Activated T-helper 9 cell treated with anti-CD3 and anti-CD28 coated beads, Interleukin-2, amount 50 U/mL, for 16 hours (primary cell): ENCODE results near the gene ATP6V0A1.

ENCODE experiments used
- DNase-seq: peaks from one replicate; pipeline ENCODE4 v3.0.0-alpha.2; 2020; ENCODE audit warnings: low read depth

ATP6V0A1 gene

DNA sequence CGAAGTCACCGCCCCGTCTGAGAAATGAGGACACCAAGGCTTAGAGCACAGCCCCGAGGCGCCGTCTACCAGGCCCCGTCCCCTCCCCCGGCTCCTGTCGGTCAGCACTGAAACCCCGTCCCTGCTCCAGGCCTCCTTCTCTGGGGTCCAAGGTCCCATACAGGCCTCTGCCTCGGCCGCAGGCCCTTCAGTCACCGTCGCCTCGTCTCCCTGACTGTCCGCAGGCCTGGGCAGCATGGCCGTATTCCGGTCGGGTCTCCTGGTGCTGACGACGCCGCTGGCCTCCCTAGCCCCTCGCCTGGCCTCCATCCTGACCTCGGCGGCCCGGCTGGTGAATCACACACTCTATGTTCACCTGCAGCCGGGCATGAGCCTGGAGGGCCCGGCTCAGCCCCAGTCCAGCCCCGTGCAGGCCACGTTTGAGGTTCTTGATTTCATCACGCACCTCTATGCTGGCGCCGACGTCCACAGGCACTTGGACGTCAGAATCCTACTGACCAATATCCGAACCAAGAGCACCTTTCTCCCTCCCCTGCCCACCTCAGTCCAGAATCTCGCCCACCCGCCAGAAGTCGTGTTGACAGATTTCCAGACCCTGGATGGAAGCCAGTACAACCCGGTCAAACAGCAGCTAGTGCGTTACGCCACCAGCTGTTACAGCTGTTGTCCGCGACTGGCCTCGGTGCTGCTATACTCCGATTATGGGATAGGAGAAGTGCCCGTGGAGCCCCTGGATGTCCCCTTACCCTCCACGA is 103.9 kb downstream of the ATP6V0A1 start:
- no peak for DNase-seq

DNA sequence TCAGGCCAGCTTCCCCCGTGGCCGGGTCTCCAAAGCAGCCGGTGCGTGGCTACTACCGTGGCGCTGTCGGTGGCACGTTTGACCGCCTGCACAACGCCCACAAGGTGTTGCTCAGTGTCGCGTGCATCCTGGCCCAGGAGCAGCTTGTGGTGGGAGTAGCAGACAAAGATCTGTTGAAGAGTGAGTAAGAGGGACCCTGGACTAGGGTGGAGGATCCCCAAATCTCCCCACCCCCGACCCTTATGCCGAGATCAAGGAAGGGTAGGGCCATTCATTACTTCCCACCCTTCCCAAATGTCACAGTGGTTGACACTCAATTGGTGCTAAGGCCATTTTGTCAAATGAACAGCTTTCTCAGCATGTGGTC is 104.4 kb downstream of the ATP6V0A1 start:
- no peak for DNase-seq

DNA sequence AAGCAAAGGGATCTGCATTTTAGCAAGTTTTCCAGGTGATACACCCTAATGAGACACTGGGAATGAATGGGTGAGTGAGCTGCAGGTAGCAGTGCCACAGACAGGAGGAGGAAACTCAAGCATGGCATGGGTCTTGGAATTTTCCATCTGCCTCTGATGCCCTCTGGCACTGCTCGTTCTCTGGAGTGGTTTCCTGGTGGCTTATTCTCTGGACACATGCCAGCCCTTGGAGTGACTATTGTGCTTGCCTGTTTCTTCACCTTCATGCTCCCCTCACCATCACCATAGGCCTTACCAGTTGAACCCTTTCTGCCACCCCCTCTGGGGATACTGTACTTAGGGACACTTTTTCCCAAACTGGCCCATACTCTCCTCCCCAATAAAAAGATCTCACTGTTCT is 104.9 kb downstream of the ATP6V0A1 start:
- no peak for DNase-seq

DNA sequence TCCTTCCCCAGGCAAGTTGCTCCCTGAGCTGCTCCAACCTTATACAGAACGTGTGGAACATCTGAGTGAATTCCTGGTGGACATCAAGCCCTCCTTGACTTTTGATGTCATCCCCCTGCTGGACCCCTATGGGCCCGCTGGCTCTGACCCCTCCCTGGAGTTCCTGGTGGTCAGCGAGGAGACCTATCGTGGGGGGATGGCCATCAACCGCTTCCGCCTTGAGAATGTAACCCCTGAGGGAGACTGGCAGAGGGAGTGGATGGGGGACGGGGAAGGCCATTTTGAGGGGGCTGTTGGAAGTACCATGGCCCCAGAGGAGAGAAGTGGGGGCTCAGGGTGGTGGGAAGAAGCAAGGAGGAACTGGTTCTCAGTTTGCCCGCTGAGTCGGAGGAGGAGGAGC is 105.3 kb downstream of the ATP6V0A1 start:
- no peak for DNase-seq

DNA sequence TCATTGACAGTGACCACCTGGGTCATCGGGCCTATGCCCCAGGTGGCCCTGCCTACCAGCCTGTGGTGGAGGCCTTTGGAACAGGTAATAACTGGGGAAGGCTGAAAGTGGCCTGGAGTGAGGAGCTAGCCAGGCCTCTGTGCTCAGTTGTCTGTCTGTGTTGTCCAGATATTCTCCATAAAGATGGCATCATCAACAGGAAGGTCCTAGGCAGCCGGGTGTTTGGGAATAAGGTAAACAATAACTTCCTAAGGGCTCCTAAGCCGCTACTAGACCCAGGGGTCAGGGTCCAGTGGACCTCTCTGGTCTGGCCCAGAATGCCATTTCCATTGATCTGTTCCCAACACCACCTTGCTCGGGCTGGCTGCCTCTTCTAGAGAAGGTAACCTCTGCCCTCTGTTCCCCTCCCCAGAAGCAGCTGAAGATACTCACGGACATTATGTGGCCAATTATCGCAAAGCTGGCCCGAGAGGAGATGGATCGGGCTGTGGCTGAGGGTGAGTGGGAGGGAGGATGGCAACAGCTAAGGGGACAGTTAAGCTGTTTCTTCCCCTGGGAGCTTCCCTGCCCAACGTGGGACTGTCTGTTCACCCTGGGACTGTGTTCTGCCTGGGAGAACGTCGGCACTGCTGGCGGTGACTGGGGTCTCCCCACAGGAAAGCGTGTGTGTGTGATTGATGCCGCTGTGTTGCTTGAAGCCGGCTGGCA is 106.3 kb downstream of the ATP6V0A1 start:
- no peak for DNase-seq

DNA sequence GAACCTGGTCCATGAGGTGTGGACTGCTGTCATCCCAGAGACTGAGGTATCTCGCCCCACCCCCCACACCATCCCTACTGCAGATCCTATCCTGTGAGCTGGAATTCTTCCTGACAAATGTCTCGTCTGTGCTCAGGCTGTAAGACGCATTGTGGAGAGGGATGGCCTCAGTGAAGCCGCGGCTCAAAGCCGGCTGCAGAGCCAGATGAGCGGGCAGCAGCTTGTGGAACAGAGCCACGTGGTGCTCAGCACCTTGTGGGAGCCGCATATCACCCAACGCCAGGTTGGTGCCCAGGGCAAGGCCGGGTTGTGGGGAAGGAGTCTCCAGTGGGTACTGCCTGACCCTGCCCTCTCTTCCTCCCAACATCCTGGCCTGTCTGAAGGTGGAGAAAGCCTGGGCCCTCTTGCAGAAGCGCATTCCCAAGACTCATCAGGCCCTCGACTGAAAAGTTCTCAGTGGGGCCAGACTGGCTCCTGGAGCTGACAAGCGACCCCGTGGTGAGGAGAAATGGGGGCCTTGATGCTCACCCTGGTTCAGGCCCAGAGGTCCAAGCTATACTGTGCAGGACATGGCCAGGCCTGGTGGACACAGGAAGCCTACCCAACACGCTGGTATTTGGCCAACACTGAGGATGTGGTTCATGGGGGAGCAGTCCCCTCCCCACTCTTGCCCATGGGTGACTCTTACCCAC is 107.0 kb downstream of the ATP6V0A1 start:
- DNase-seq: no peak

DNA sequence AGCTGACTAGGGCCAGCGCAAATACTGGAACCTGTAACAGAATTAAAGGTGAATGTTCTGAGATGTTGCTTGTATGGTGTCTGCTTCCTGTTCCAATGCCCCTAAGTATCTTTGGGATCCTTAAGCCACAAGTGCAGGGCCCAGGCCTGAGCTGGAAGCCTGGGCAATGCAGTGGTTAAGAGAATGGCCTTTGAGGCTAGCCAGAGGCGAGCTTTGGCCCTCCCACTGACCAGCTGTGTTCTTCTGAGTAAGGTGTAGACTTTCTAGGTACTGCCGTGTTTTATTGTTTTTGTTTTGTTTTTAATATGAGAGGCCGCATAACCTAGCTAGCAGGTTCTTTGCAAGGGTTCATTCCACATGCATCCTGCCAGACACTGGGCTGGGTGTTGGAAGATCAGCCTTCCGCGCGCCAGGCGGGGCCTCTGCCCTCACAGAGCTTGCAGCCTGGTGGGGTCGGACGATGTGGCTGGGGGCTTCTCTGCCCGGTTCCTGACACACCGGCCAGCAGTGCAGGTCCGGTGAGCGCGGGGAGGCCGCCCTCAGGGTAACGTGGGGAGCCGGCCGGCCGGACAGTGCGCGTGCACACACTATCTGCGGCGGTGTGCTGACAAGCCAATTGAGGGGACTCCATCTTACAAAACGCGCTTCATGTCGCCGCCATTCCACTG is 107.7 kb downstream of the ATP6V0A1 start:
- DNase-seq: no peak

DNA sequence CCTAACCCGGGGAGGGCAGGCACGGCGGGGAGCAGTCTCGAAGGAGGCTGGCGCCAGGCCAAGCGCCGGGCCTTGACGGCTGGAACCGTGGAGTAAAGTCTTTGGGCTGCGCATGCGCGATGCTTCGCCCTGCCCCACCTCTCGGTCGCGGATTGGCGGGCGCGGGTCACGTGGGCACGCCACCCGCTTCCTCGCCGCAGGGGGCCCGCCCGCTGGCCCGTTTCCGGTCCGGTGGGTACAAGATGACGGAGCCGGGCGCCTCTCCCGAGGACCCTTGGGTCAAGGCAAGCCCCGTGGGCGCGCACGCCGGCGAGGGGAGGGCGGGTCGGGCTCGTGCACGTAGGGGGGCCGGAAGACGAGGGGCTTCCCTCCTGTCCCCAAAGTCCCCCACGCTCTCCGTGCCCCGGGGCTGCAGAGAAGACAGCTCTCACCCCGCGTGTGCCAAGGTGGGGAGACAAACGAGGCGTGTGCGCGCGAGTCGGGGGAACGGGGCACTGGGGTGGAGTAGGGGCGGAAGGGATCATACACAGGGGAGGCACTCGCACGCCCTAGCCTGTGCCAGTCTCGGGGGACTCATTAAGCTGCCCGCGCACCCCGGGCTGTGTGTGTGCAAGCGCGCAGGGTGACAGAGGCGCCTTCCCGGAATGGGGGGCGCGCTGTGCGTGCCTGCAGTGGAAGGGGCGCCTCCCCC is 108.3 kb downstream of the ATP6V0A1 start, which contains the start of gene MLX:
TSS of gene MLX (plus strand) at position 218 of the 691 bp plus-strand sequence. CDS start at position 243, 25 bp downstream.
- peak; percentile 90 for DNase-seq

DNA sequence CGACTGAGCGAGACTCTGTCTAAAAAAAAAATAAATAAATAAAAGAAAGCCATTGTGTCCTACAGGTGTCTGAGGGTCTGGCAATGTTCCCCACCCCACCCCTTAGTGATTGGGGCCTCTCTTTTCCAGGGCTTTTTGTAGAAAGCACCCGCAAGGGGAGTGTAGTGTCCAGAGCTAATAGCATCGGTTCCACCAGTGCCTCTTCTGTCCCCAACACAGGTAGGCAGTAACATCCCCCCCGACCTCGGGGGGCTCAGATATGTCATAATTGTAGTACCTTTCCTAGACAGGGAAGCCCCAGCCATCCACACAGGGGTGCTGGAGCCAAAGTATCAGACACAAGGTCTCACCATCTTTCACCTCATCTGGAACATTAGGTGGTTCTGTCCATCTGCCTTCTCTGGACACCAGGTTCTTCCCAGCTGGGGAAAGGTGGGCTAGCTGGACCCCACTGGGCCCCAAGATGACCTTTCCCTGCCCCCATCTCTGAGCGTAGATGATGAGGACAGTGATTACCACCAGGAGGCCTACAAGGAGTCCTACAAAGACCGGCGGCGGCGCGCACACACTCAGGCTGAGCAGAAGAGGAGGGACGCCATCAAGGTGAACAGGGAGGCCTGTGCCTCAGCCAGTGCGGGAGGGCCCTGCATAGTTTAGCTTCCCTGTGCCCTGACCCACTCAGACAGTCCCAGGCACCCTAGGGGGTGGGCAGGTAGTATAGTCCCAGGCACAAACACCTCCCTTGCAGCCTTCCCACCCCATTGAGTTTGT is 109.8 kb downstream of the ATP6V0A1 start:
- DNase-seq: no peak

DNA sequence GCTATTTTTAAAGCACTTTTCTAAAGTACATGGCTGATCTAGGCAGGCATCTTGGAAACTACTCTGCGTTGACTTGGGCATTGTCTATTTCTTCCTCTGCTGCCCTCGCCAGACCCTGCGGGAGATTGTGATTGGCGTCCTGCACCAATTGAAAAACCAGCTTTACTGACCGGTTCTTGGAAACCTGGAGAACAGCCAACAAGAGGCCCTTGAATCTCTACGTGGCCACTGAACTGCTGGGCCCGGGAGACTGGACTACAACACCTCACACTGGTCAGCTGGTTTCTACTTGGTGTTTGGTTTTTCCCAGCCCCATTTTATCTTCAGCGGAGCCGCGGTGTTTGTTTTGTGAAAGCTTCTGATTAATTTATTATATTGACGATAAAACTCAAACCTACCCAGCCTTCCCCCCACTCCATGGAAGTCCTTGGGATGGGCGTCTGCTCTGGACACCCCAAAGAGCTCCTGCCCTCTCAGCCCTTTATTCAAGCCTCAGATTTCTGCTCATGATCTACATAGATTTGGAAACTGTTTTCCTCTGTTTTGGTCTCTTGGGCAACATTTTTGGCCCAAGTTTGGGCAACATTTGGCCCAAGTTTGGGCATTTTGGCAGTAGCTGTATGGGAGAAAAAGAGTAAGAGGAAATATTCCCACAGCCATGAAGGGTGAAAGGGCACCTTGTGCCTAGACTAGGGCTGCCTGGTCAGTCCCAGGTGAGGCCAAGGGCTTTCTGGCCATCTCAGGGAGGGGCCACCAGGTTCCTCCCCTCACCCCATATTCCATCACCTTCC is 113.0 kb downstream of the ATP6V0A1 start:
- no peak for DNase-seq
